IMR-90 (cell line): ENCODE measurements around the gene TBC1D30. TPM values are rescaled to one million over a fixed set of nuclear protein-coding genes. Genes with fewer than 3 reads are reported as not detected.

Experiments used
- ATAC-seq: fragments of 200-7000 bp; cut with Tn5 transposase; 2 replicates; pipeline ENCODE4 v1.9.1; 2020; ENCODE audit warnings: low read depth, mild to moderate bottlenecking, moderate library complexity
- BruUV-seq: library from RNA; stranded (reverse); fragments of 400-500 nt; replicated peaks from 2 replicates; lab custom pipeline; 2021; lab: Mats Ljungman, UMichigan
- CTCF ChIA-PET: fragments of 300-600 bp; formaldehyde crosslinking; extraction: SDS; loops from one replicate; lab custom pipeline; 2021; ENCODE audit warnings: antibody characterized with exemption; lab: Yijun Ruan, JAX
- POLR2A ChIA-PET: fragments of 300-600 bp; sonication (Branson Sonifier 250); formaldehyde crosslinking; loops from one replicate; lab custom pipeline; 2022; ENCODE audit warnings: antibody characterized with exemption; ENCODE audit not compliant: unreplicated experiment; lab: Charles Lee
- DNase-seq: peaks from one replicate; pipeline ENCODE4 v3.0.0; 2013
- H2AFZ ChIP-seq: replicated peaks from 2 replicates; pipeline ENCODE3; 2013; ENCODE audit warnings: low read length, mild to moderate bottlenecking; ENCODE audit not compliant: poor library complexity
- H2AK5ac ChIP-seq: 2 replicates; pipeline ENCODE4 v1.6.1; 2013; ENCODE audit warnings: low read depth, low read length, inconsistent platforms
- H2AK9ac ChIP-seq: replicated peaks from 2 replicates; pipeline ENCODE3; 2013; ENCODE audit warnings: mild to moderate bottlenecking, low read depth, low read length, moderate library complexity; ENCODE audit not compliant: poor library complexity
- H2BK120ac ChIP-seq: 2 replicates; pipeline ENCODE4 v1.6.1; 2013; ENCODE audit warnings: low read depth, low read length, inconsistent platforms
- H2BK15ac ChIP-seq: 3 replicates; pipeline ENCODE4 v1.6.1; 2013; ENCODE audit warnings: low read depth, low read length, inconsistent platforms
- H2BK20ac ChIP-seq: 2 replicates; pipeline ENCODE4 v1.6.1; 2013; ENCODE audit warnings: low read depth, mild to moderate bottlenecking, inconsistent platforms, low read length, moderate library complexity
- H2BK5ac ChIP-seq: 2 replicates; pipeline ENCODE4 v1.6.1; 2013; ENCODE audit warnings: mild to moderate bottlenecking, low read depth, low read length, inconsistent platforms; ENCODE audit not compliant: poor library complexity, severe bottlenecking
- H3K14ac ChIP-seq: replicated peaks from 2 replicates; pipeline ENCODE4 v1.6.1; 2013; ENCODE audit warnings: low read depth, low read length, inconsistent platforms
- H3K18ac ChIP-seq: 2 replicates; pipeline ENCODE4 v1.6.1; 2013; ENCODE audit warnings: low read depth, low read length, control low read depth
- H3K23ac ChIP-seq: 2 replicates; pipeline ENCODE4 v1.6.1; 2013; ENCODE audit warnings: low read depth, low read length, inconsistent platforms
- H3K27ac ChIP-seq: 2 replicates; pipeline ENCODE4 v1.5.1; 2013; ENCODE audit warnings: mild to moderate bottlenecking, control low read depth, low read length; ENCODE audit not compliant: insufficient read depth
- H3K27me3 ChIP-seq: 2 replicates; pipeline ENCODE4 v1.6.1; 2013; ENCODE audit warnings: low read length; ENCODE audit not compliant: control insufficient read depth, insufficient read depth
- H3K36me3 ChIP-seq: 2 replicates; pipeline ENCODE4 v1.6.1; 2013; ENCODE audit warnings: low read length, mixed read lengths; ENCODE audit not compliant: control insufficient read depth, insufficient read depth
- H3K4ac ChIP-seq: 2 replicates; pipeline ENCODE4 v1.6.1; 2013; ENCODE audit warnings: low read depth, low read length, inconsistent platforms
- H3K4me1 ChIP-seq: 2 replicates; pipeline ENCODE4 v1.6.1; 2013; ENCODE audit warnings: low read length, mixed read lengths; ENCODE audit not compliant: control insufficient read depth, insufficient read depth
- H3K4me2 ChIP-seq: 2 replicates; pipeline ENCODE4 v1.6.1; 2013; ENCODE audit warnings: low read depth, mild to moderate bottlenecking, control low read depth, low read length, moderate library complexity
- H3K4me3 ChIP-seq: 2 replicates; pipeline ENCODE4 v1.5.1; 2013; ENCODE audit warnings: low read depth, mild to moderate bottlenecking, control low read depth, low read length, moderate library complexity; ENCODE audit not compliant: insufficient read depth
- H3K56ac ChIP-seq: 2 replicates; pipeline ENCODE4 v1.6.1; 2013; ENCODE audit warnings: low read length, inconsistent platforms; ENCODE audit not compliant: insufficient read depth; ENCODE audit errors: extremely low read depth
- H3K79me1 ChIP-seq, 2 experiments: 2 replicates each; pipeline ENCODE4 v1.6.1; 2013; ENCODE audit warnings: low read length in 2 of 2, inconsistent platforms in 1 of 2, low read depth in 1 of 2
- H3K9ac ChIP-seq: 2 replicates; pipeline ENCODE4 v1.6.1; 2013; ENCODE audit warnings: low read depth, low read length, control low read depth
- H3K9me1 ChIP-seq: 2 replicates; pipeline ENCODE4 v1.6.1; 2013; ENCODE audit warnings: low read length, inconsistent platforms; ENCODE audit not compliant: insufficient read depth
- H3K9me3 ChIP-seq: 2 replicates; pipeline ENCODE4 v1.6.1; 2013; ENCODE audit warnings: low read length; ENCODE audit not compliant: control insufficient read depth, insufficient read depth
- H4K20me1 ChIP-seq: 2 replicates; pipeline ENCODE4 v1.6.1; 2013; ENCODE audit warnings: low read length, inconsistent platforms; ENCODE audit not compliant: insufficient read depth
- H4K5ac ChIP-seq: 2 replicates; pipeline ENCODE4 v1.6.1; 2013; ENCODE audit warnings: mild to moderate bottlenecking, low read depth, low read length, control low read depth
- H4K8ac ChIP-seq, 2 experiments: 2 replicates each; pipeline ENCODE4 v1.6.1; 2013; ENCODE audit warnings: low read depth in 2 of 2, low read length in 2 of 2, control low read depth in 1 of 2, inconsistent platforms in 1 of 2
- H4K91ac ChIP-seq: 2 replicates; pipeline ENCODE4 v1.6.1; 2013; ENCODE audit warnings: low read depth, low read length, inconsistent platforms; ENCODE audit not compliant: insufficient read depth
- CHD1 ChIP-seq: IDR thresholded peaks from 2 replicates; pipeline ENCODE4 v1.6.1; 2012; ENCODE audit warnings: low read depth, low read length, improper control_type of control experiment
- CTCF ChIP-seq: conservative IDR thresholded peaks from 2 replicates; pipeline ENCODE4 v1.5.1; 2012; ENCODE audit warnings: mild to moderate bottlenecking, low read depth, low read length, improper control_type of control experiment
- ELK1 ChIP-seq: fragments of 150-350 bp; IDR thresholded peaks from 2 replicates; pipeline ENCODE4 v1.6.1; 2016; ENCODE audit warnings: low read depth, mild to moderate bottlenecking, low read length, moderate library complexity, borderline replicate concordance
- FOS ChIP-seq: fragments of 150-350 bp; IDR thresholded peaks from 2 replicates; pipeline ENCODE4 v1.6.1; 2016; ENCODE audit warnings: low read depth, low read length
- MAFK ChIP-seq: IDR thresholded peaks from 2 replicates; pipeline ENCODE4 v1.6.1; 2012; ENCODE audit warnings: low read depth, low read length, improper control_type of control experiment
- MAZ ChIP-seq: IDR thresholded peaks from 2 replicates; pipeline ENCODE4 v1.6.1; 2012; ENCODE audit warnings: low read depth, mild to moderate bottlenecking, low read length, improper control_type of control experiment, moderate library complexity, borderline replicate concordance
- MXI1 ChIP-seq: IDR thresholded peaks from 2 replicates; pipeline ENCODE4 v1.6.1; 2012; ENCODE audit warnings: low read depth, mild to moderate bottlenecking, low read length, moderate library complexity, borderline replicate concordance
- NFE2L2 ChIP-seq: fragments of 150-350 bp; IDR thresholded peaks from 2 replicates; pipeline ENCODE4 v1.6.1; 2016; ENCODE audit warnings: low read depth, mild to moderate bottlenecking, low read length
- POLR2A ChIP-seq: IDR thresholded peaks from 2 replicates; pipeline ENCODE4 v1.6.1; 2012; ENCODE audit warnings: mild to moderate bottlenecking, low read depth, low read length
- RAD21 ChIP-seq: IDR thresholded peaks from 2 replicates; pipeline ENCODE4 v1.6.1; 2012; ENCODE audit warnings: low read length, improper control_type of control experiment
- RCOR1 ChIP-seq: IDR thresholded peaks from 2 replicates; pipeline ENCODE4 v1.6.1; 2012; ENCODE audit warnings: mild to moderate bottlenecking, low read length, improper control_type of control experiment; ENCODE audit not compliant: insufficient replicate concordance
- SMC3 ChIP-seq: fragments of 150-350 bp; IDR thresholded peaks from 2 replicates; pipeline ENCODE4 v1.6.1; 2016; ENCODE audit warnings: low read depth, mild to moderate bottlenecking, antibody characterized with exemption, low read length, moderate library complexity
- WGBS, 2 experiments: methylation state at CpG; one replicate each; pipeline versions ENCODE4 v1.1.5 to v1.1.7; 2013; ENCODE audit warnings: missing lambda C conversion rate in 2 of 2; ENCODE audit not compliant: insufficient read length in 1 of 2; ENCODE audit errors: extremely low coverage in 2 of 2; 5-methylcytosine and 5-hydroxymethylcytosine counted together
- dilution Hi-C: fragments of 300-500 bp; cut with HindIII; formaldehyde crosslinking; loops from one replicate; pipeline ENCODE4 v1.14.3; 2018; ENCODE audit warnings: low sequenced_read_pairs; ENCODE audit not compliant: unreplicated experiment
- in situ Hi-C: fragments of 300-500 bp; cut with MboI; formaldehyde crosslinking; loops from 3 replicates; pipeline ENCODE4 v1.14.3; 2019; ENCODE audit warnings: low sequenced_read_pairs, inconsistent platforms, mixed read lengths
- intact Hi-C: fragments of 100-400 bp; cut with micrococcal nuclease; formaldehyde crosslinking; loops from 2 replicates; pipeline ENCODE4 v1.10.0; 2022
- polyA plus RNA-seq, 3 experiments: library from polyadenylated mRNA; depleted of rRNA; stranded (reverse); fragments of >200 nt; gene quantifications; 2 replicates each; pipeline ENCODE4 v1.2.3, GENCODE V29; 2012; ENCODE audit warnings: low replicate concordance in 1 of 3
- total RNA-seq: library from RNA; depleted of rRNA; stranded (reverse); fragments of >200 nt; gene quantifications from 2 replicates; pipeline ENCODE4 v1.2.3, GENCODE V29; 2012
- TF ChIP-seq, protein P1 (sequence below): fragments of 150-350 bp; IDR thresholded peaks from 2 replicates; pipeline ENCODE4 v1.6.1; 2017; ENCODE audit warnings: mild to moderate bottlenecking, antibody characterized with exemption, low read length, low read depth

TBC1D30 gene
- total and polyA plus RNA-seq, 2 of the 4 experiments (the other 2 are of a cell fraction), result 0.18 to 0.24 TPM

GRCh38 chr12:64806173-64806572 is 18.3 kb upstream of the TBC1D30 start:
- Histone ChIP-seq H2AK9ac (no peak overlapping the region), H3K9me1 (no peaks in the 10 kb centered on the region), H3K9ac (no peak overlapping the region), H3K4ac (no peak overlapping the region), H3K4me2 (no peak overlapping the region), H2AK5ac (no peak overlapping the region), H3K27me3 (peaks cover 8% of the 10 kb centered on the region), H2BK5ac (no peak overlapping the region), H3K27ac (no peak overlapping the region), H3K79me1 (no peaks in the 10 kb centered on the region), H4K5ac (no peak overlapping the region), H2BK20ac (no peak overlapping the region), H3K56ac (no peak overlapping the region), H3K36me3 (no peaks in the 10 kb centered on the region), H2AFZ (no peak overlapping the region), H3K18ac (no peak overlapping the region), H2BK120ac (no peak overlapping the region), H4K8ac (no peak overlapping the region), H3K4me1 (no peaks in the 10 kb centered on the region; the same call in 1 of the 2 replicates), H3K9me3 (no peaks in the 10 kb centered on the region), H4K20me1 (no peaks in the 10 kb centered on the region), H3K23ac (no peak overlapping the region), H4K91ac (no peak overlapping the region), H3K14ac (no peak overlapping the region), H3K4me3 (no peak overlapping the region), H2BK15ac (no peak overlapping the region)
- ChIA-PET CTCF (interaction anchor here (0.6 to 2.5 kb wide), 3 partner anchors 10 to 1039 kb away, joined by 3 to 6 read pairs (median 3); no protein-coding TSS in a partner anchor), POLR2A (no interaction called here)
- no CpG with 5 or more reads among the region's 2 CpGs for WGBS, 2 experiments
- no peak; the same call in none of the 2 replicates for ATAC-seq
- no peak for DNase-seq
- in situ Hi-C loops (no loop called here), intact Hi-C loops (loop anchor here (10.0 kb wide), 1 partner anchor 1299 kb away; no protein-coding TSS in a partner anchor), dilution Hi-C loops (no loop called here)
- TF ChIP-seq MXI1 (no peak), NFE2L2 (no peak), SMC3 (no peak), RAD21 (no peak), CTCF (no peak), POLR2A (no peak), RCOR1 (no peak), MAFK (no peak), CHD1 (no peak), ELK1 (no peak), FOS (no peak), MAZ (no peak)
- TF ChIP-seq, protein P1, sequence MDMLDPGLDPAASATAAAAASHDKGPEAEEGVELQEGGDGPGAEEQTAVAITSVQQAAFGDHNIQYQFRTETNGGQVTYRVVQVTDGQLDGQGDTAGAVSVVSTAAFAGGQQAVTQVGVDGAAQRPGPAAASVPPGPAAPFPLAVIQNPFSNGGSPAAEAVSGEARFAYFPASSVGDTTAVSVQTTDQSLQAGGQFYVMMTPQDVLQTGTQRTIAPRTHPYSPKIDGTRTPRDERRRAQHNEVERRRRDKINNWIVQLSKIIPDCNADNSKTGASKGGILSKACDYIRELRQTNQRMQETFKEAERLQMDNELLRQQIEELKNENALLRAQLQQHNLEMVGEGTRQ, result no peak
- BruUV-seq, result no TSS peak
